ENCODE results near the gene EXOC5. TPM values are rescaled to one million over a fixed set of nuclear protein-coding genes. Genes with fewer than 3 reads are reported as not detected.
A peak's percentile ranks its signal among the peaks of the same experiment; 100 is the strongest.

EXOC5 gene, protein sequence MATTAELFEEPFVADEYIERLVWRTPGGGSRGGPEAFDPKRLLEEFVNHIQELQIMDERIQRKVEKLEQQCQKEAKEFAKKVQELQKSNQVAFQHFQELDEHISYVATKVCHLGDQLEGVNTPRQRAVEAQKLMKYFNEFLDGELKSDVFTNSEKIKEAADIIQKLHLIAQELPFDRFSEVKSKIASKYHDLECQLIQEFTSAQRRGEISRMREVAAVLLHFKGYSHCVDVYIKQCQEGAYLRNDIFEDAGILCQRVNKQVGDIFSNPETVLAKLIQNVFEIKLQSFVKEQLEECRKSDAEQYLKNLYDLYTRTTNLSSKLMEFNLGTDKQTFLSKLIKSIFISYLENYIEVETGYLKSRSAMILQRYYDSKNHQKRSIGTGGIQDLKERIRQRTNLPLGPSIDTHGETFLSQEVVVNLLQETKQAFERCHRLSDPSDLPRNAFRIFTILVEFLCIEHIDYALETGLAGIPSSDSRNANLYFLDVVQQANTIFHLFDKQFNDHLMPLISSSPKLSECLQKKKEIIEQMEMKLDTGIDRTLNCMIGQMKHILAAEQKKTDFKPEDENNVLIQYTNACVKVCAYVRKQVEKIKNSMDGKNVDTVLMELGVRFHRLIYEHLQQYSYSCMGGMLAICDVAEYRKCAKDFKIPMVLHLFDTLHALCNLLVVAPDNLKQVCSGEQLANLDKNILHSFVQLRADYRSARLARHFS
- total RNA-seq: 57.0 TPM
- long read RNA-seq, full-length matches to known transcripts: 51 of 77 reads
- long read RNA-seq, partial matches to known transcripts: 4 of 77 reads
- long read RNA-seq, other reads (novel, unspliced or antisense): 22 of 77 reads

DNA sequence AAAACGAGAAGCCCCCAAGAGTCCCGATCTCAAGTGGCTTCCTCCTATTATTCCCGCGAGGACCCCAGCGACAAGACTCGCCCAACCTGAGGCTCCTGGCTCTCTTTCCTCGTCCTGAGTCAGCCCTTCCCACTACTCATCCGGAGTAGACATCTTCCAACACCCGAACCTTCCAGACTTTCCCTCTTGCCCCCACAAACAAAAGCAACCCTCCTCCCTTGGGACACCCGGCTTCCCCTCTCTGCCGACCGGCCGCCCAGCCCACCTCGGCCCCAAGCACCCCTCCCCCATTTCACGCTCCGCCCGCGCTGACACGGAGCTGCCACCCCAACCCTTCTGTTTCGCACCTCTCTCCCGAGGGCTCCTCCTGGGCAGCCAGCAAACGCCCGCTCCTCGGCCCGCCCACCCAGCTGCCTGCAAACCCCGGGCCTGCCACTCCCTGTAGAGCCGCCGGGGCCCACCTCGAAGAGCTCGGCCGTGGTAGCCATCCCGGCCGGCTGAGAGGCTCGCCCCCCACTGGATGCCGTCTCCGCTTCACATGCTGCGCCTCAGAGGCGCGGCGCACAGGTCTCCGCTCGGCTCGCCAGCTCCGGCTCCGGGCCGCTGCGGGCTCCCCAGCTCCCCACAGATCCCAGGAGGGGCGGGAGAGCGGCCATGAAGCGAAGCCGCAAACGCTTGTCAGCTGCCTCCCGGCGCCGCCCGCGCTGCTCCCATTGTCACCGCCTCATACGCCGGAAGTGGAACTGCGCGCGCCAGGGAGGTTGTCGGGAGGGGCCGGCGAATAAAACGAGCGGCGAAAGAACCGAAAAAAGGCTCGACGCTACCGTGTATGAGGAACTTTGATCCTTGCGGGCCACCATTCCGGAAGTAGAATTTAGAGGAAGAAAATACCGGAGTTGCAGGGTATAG lies at the start of gene EXOC5, which contains the start of gene AP5M1:
Gene EXOC5 (minus strand): TSS at position 745 of the 909 bp plus-strand sequence. CDS start 257 bp downstream, at position 488.
Gene AP5M1 (plus strand): TSS at position 811 of the 909 bp plus-strand sequence. CDS start 344 bp downstream, outside the sequence.
- peaks cover 6% of the 10 kb centered on the region for H3K36me3 ChIP-seq
- intact Hi-C loops (cut with micrococcal nuclease): no loop called here
- H3K4me1 ChIP-seq: peaks cover 80% of the 10 kb centered on the region
- no peaks in the 10 kb centered on the region for H3K27me3 ChIP-seq (ENCODE audit: low read depth)
- peak within 1 kb of the TSS; percentile 96 for H3K27ac ChIP-seq (replicated peaks)
- TF ChIP-seq, protein P1, sequence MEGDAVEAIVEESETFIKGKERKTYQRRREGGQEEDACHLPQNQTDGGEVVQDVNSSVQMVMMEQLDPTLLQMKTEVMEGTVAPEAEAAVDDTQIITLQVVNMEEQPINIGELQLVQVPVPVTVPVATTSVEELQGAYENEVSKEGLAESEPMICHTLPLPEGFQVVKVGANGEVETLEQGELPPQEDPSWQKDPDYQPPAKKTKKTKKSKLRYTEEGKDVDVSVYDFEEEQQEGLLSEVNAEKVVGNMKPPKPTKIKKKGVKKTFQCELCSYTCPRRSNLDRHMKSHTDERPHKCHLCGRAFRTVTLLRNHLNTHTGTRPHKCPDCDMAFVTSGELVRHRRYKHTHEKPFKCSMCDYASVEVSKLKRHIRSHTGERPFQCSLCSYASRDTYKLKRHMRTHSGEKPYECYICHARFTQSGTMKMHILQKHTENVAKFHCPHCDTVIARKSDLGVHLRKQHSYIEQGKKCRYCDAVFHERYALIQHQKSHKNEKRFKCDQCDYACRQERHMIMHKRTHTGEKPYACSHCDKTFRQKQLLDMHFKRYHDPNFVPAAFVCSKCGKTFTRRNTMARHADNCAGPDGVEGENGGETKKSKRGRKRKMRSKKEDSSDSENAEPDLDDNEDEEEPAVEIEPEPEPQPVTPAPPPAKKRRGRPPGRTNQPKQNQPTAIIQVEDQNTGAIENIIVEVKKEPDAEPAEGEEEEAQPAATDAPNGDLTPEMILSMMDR (IDR thresholded peaks at IDR 0.05; ENCODE audit: borderline replicate concordance): peak; percentile 26
- DNase-seq: peak; percentile 92
- peak within 1 kb of the TSS; percentile 94 for H3K4me3 ChIP-seq
- no peaks in the 10 kb centered on the region for H3K9me3 ChIP-seq (replicated peaks)

DNA sequence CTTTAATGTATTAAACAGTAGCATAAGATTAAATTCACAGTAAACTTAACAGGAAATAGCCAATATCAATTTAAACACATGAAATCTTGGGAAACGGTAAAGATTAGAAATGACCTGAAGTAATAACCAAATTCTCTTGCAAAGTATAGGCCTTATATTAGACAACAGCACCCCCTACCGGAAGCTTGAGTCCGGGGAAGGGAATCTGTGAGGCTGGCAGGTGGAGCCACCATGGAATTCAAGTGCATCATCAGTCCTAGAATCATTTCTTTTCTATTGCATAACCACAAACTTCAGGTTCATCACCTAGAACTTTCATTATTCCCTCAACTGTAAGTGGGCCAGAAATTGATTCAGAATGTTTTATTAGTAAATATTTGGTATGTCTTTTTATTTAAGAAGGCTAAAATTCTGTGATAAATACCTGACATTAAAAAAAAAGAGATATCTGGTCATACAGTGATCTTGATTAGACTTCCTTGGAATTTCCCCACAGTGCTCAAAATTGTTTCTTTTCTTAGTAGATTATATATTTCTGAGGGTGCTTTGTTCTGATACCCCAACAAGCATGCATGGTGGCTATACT lies 48.6 kb upstream of the EXOC5 start:
- Histone ChIP-seq H3K27me3 (ENCODE audit: low read depth) (peaks cover 49% of the 10 kb centered on the region), H3K9me3 (replicated peaks) (no peaks in the 10 kb centered on the region), H3K4me1 (no peaks in the 10 kb centered on the region), H3K27ac (replicated peaks) (no peak overlapping the region), H3K4me3 (no peak overlapping the region), H3K36me3 (no peaks in the 10 kb centered on the region)
- intact Hi-C loops (cut with micrococcal nuclease): loop anchor here (5.0 kb wide), 1 partner anchor 825 kb away; no protein-coding TSS in a partner anchor
- DNase-seq: peak; percentile 27
- TF ChIP-seq, protein P1 (IDR thresholded peaks at IDR 0.05; ENCODE audit: borderline replicate concordance): peak; percentile 89

DNA sequence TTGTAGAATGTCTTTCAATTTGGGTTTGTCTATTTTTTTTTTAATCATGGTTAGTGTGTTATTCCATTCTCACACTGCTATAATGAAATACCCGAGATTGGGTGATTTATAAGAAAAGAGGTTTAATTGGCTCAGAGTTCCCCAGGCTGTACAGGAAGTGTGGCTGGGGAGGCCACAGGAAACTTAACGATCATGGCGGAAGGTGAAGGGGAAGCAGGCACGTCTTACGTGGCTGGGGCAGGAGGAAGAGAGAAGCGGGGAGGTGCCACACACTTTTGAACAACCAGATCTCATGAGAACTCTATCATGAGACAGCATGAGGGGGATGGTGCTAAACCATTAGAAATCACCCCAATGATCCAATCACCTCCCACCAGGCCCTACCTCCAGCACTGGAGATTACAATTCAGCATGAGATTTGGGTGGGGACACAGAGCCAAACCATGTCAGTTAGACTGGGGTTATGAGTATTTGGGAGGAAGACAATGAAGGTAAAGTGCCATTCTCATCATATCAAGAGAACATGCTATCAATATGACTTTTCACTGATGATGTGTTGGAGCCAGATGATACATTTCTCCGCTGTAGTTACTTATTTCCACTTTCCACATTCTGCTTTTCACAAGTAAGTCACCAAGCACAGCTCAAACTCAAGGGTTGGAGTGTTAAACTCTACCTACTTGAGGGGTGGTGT lies 45.8 kb upstream of the EXOC5 start:
- Histone ChIP-seq H3K4me1 (no peaks in the 10 kb centered on the region), H3K27ac (replicated peaks) (no peak overlapping the region), H3K27me3 (ENCODE audit: low read depth) (peaks cover 28% of the 10 kb centered on the region), H3K4me3 (no peak overlapping the region), H3K36me3 (no peaks in the 10 kb centered on the region), H3K9me3 (replicated peaks) (no peaks in the 10 kb centered on the region)
- no peak for DNase-seq
- TF ChIP-seq, protein P1 (IDR thresholded peaks at IDR 0.05; ENCODE audit: borderline replicate concordance): no peak
- intact Hi-C loops (cut with micrococcal nuclease): loop anchor here (5.0 kb wide), 1 partner anchor 822 kb away; no protein-coding TSS in a partner anchor

DNA sequence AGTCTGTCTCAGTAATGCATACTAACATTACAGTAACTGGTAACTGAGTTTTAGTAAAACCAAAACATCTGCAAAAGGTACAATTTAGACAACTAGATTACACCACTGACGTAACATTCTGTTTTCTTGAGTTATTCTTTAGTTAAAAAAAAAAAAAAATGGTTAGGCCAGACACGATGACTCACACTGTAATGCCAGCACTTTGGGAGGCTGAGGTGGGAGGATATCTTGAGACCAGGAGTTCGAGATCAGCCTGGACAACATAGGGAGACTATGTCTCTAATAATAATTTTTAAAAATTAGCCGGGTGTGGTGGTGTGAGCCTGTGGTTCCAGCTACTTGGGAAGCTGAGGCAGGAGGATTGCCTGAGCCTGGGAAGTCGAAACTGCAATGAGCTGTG lies 34.2 kb upstream of the EXOC5 start:
- no peaks in the 10 kb centered on the region for H3K9me3 ChIP-seq (replicated peaks)
- no peak overlapping the region for H3K4me3 ChIP-seq

More for the DNA sequence above, 34.2 kb upstream of the EXOC5 start:
- DNase-seq: no peak
- intact Hi-C loops (cut with micrococcal nuclease): no loop called here
- no peaks in the 10 kb centered on the region for H3K36me3 ChIP-seq
- no peaks in the 10 kb centered on the region for H3K4me1 ChIP-seq
- peaks cover 24% of the 10 kb centered on the region for H3K27me3 ChIP-seq (ENCODE audit: low read depth)
- no peak overlapping the region for H3K27ac ChIP-seq (replicated peaks)
- TF ChIP-seq, protein P1 (IDR thresholded peaks at IDR 0.05; ENCODE audit: borderline replicate concordance): no peak

All from left ventricle myocardium inferior (tissue), 1 donor.